GM12878 (cell line): ENCODE data around the gene EIF2S2.

Source experiments
- CBX3 ChIP-seq: fragments of 200-600 bp; sonication (generic); IDR thresholded peaks from 2 replicates; pipeline ENCODE4 v1.6.1; 2016; ENCODE audit warnings: low read depth, borderline replicate concordance
- CBX5 ChIP-seq: sonication (generic); IDR thresholded peaks from 2 replicates; pipeline ENCODE4 v1.6.1; 2016; ENCODE audit warnings: low read depth, moderate library complexity, mild to moderate bottlenecking, inconsistent platforms
- CEBPB ChIP-seq, 2 experiments: fragments of 150-350 bp in 1 of 2; IDR thresholded peaks; 2 replicates each; pipeline ENCODE4 v1.6.1; 2012 to 2014; ENCODE audit warnings: low read depth in 2 of 2, low read length in 2 of 2, borderline replicate concordance in 1 of 2, inconsistent platforms in 1 of 2
- JUNB ChIP-seq: IDR thresholded peaks from 2 replicates; pipeline ENCODE4 v1.6.1; 2016; ENCODE audit warnings: antibody characterized with exemption, mild to moderate bottlenecking
- JUND ChIP-seq: IDR thresholded peaks from 2 replicates; pipeline ENCODE4 v1.6.1; 2012; ENCODE audit warnings: low read depth, mild to moderate bottlenecking, low read length, improper control_type of control experiment, moderate library complexity
- MYC ChIP-seq: IDR thresholded peaks from 2 replicates; pipeline ENCODE4 v1.6.1; 2011; ENCODE audit warnings: mild to moderate bottlenecking, low read length, moderate library complexity, inconsistent platforms; ENCODE audit not compliant: insufficient read depth, insufficient replicate concordance, insufficient read length, severe bottlenecking
- POLR2AphosphoS5 ChIP-seq: IDR thresholded peaks from 2 replicates; pipeline ENCODE4 v1.6.1; 2011; ENCODE audit warnings: mild to moderate bottlenecking, low read length, inconsistent platforms
- RAD21 ChIP-seq: IDR thresholded peaks from 2 replicates; pipeline ENCODE4 v1.6.1; 2011; ENCODE audit warnings: mild to moderate bottlenecking, low read depth, low read length, moderate library complexity; ENCODE audit not compliant: insufficient read depth
- RFX5 ChIP-seq: IDR thresholded peaks from 2 replicates; pipeline ENCODE4 v1.6.1; 2011; ENCODE audit warnings: low read depth, low read length, improper control_type of control experiment
- SIN3A ChIP-seq: IDR thresholded peaks from 2 replicates; pipeline ENCODE4 v1.6.1; 2012; ENCODE audit warnings: low read depth, low read length, improper control_type of control experiment
- TAF1 ChIP-seq: IDR thresholded peaks from 2 replicates; pipeline ENCODE4 v1.6.1; 2011; ENCODE audit warnings: mild to moderate bottlenecking, low read depth, low read length, borderline replicate concordance
- USF1 ChIP-seq: IDR thresholded peaks from 2 replicates; pipeline ENCODE4 v1.6.1; 2011; ENCODE audit warnings: borderline replicate concordance, low read depth, mild to moderate bottlenecking, moderate library complexity, mixed read lengths, low read length; ENCODE audit not compliant: insufficient read depth; ENCODE audit errors: extremely low read length
- ZNF384 ChIP-seq: IDR thresholded peaks from 2 replicates; pipeline ENCODE4 v1.6.1; 2012; ENCODE audit warnings: low read depth, mild to moderate bottlenecking, low read length, improper control_type of control experiment, borderline replicate concordance
- TF ChIP-seq, protein P1 (sequence below), 3 experiments: IDR thresholded peaks in 2 of 3; conservative IDR thresholded peaks in 1 of 3; 2 replicates each; pipeline ENCODE4 v1.5.1; 2011; ENCODE audit warnings: low read depth in 3 of 3, low read length in 3 of 3, mild to moderate bottlenecking in 3 of 3, control low read depth in 2 of 3, moderate library complexity in 2 of 3, inconsistent platforms in 1 of 3, mixed read lengths in 1 of 3; ENCODE audit not compliant: control insufficient read depth in 2 of 3, insufficient read depth in 1 of 3; ENCODE audit errors: extremely low read depth in 1 of 3

GRCh38 chr20:34083137-34083536 is 28.9 kb downstream of the EIF2S2 start:
- TF ChIP-seq CBX3: no peak
- no peak for TF ChIP-seq JUNB
- TF ChIP-seq ZNF384: no peak
- no peak for TF ChIP-seq RFX5
- TF ChIP-seq JUND: no peak
- no peak for TF ChIP-seq MYC
- TF ChIP-seq POLR2AphosphoS5: no peak
- TF ChIP-seq CBX5: no peak
- TF ChIP-seq USF1: no peak
- TF ChIP-seq, protein P1, sequence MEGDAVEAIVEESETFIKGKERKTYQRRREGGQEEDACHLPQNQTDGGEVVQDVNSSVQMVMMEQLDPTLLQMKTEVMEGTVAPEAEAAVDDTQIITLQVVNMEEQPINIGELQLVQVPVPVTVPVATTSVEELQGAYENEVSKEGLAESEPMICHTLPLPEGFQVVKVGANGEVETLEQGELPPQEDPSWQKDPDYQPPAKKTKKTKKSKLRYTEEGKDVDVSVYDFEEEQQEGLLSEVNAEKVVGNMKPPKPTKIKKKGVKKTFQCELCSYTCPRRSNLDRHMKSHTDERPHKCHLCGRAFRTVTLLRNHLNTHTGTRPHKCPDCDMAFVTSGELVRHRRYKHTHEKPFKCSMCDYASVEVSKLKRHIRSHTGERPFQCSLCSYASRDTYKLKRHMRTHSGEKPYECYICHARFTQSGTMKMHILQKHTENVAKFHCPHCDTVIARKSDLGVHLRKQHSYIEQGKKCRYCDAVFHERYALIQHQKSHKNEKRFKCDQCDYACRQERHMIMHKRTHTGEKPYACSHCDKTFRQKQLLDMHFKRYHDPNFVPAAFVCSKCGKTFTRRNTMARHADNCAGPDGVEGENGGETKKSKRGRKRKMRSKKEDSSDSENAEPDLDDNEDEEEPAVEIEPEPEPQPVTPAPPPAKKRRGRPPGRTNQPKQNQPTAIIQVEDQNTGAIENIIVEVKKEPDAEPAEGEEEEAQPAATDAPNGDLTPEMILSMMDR (IDR thresholded peaks at IDR 0.05 in 2 of 3, conservative IDR thresholded peaks at IDR 0.05 in 1 of 3; ENCODE audit: control insufficient read depth in 2 of 3, extremely low read depth in 1 of 3, insufficient read depth in 1 of 3, low read depth in 3 of 3, low read length in 3 of 3): no peak
- no peak for TF ChIP-seq RAD21
- no peak for TF ChIP-seq TAF1
- TF ChIP-seq CEBPB (IDR thresholded peaks at IDR 0.05; ENCODE audit: borderline replicate concordance in 1 of 2, low read depth in 2 of 2, low read length in 2 of 2): no peak
- no peak for TF ChIP-seq SIN3A
